ENCODE results near the gene BORCS6. TPM values are rescaled to one million over a fixed set of nuclear protein-coding genes. Genes with fewer than 3 reads are reported as not detected.

Gene BORCS6
- total and polyA plus RNA-seq, 2 of the 13 experiments (the other 11 are each of a cell fraction or from before 2014, with no cell fraction given) = 2.0 to 5.1 TPM

DNA sequence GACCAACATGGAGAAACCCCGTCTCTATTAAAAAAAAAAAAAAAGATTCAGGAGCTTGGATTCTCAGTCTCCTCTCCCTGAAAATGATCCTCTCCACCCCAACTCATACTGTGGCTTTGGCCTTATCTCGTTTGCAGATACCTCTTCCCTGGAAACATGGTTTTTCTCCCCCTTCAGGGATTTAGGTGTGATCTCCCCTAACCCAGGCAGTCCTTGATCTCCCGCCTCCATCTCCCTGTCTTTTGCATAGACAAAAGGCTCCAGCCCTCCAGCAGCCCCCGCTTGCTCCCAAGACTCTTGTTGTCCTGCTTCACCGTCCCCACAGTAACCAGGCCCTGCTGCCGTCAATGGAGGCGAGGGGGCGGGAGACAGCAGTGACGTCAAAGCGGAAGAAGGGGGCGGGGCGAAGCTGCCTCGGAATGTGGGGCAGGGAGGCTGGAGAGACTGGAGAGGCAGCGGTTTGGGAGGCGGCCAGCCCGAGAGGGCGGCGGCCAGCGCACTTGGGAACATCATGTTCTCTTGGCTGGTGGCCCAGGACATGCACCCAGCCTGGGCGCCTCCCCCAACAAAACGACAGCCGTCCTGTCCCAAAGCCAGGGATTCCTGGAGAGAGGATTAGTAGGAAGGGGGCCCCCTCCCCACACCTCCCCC lies 35.9 kb downstream of the BORCS6 start (continued):
- TF ChIP-seq, protein P1, sequence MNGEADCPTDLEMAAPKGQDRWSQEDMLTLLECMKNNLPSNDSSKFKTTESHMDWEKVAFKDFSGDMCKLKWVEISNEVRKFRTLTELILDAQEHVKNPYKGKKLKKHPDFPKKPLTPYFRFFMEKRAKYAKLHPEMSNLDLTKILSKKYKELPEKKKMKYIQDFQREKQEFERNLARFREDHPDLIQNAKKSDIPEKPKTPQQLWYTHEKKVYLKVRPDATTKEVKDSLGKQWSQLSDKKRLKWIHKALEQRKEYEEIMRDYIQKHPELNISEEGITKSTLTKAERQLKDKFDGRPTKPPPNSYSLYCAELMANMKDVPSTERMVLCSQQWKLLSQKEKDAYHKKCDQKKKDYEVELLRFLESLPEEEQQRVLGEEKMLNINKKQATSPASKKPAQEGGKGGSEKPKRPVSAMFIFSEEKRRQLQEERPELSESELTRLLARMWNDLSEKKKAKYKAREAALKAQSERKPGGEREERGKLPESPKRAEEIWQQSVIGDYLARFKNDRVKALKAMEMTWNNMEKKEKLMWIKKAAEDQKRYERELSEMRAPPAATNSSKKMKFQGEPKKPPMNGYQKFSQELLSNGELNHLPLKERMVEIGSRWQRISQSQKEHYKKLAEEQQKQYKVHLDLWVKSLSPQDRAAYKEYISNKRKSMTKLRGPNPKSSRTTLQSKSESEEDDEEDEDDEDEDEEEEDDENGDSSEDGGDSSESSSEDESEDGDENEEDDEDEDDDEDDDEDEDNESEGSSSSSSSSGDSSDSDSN (CRISPR knock-in tag; IDR thresholded peaks at IDR 0.05) = no peak
- TF ChIP-seq, protein P2, sequence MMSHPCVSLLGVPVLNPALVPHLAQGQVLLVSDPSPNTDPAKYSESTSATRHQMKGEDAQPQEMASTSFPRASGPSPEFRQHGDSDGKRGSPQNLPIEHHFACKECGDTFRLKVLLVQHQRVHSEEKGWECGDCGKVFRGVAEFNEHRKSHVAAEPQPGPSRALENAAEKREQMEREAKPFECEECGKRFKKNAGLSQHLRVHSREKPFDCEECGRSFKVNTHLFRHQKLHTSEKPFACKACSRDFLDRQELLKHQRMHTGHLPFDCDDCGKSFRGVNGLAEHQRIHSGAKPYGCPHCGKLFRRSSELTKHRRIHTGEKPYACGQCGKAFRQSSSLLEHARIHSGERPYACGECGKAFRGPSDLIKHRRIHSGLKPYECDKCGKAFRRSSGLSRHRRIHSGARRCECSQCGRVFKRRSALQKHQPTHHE (CRISPR knock-in tag; IDR thresholded peaks at IDR 0.05; ENCODE audit: borderline replicate concordance) = no peak
- TF ChIP-seq, protein P3, sequence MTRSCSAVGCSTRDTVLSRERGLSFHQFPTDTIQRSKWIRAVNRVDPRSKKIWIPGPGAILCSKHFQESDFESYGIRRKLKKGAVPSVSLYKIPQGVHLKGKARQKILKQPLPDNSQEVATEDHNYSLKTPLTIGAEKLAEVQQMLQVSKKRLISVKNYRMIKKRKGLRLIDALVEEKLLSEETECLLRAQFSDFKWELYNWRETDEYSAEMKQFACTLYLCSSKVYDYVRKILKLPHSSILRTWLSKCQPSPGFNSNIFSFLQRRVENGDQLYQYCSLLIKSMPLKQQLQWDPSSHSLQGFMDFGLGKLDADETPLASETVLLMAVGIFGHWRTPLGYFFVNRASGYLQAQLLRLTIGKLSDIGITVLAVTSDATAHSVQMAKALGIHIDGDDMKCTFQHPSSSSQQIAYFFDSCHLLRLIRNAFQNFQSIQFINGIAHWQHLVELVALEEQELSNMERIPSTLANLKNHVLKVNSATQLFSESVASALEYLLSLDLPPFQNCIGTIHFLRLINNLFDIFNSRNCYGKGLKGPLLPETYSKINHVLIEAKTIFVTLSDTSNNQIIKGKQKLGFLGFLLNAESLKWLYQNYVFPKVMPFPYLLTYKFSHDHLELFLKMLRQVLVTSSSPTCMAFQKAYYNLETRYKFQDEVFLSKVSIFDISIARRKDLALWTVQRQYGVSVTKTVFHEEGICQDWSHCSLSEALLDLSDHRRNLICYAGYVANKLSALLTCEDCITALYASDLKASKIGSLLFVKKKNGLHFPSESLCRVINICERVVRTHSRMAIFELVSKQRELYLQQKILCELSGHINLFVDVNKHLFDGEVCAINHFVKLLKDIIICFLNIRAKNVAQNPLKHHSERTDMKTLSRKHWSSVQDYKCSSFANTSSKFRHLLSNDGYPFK (CRISPR knock-in tag; IDR thresholded peaks at IDR 0.05; ENCODE audit: borderline replicate concordance) = 0 out of 2 replicates have a peak, but pooled peaks have one; percentile 20
- TF ChIP-seq FOXK1 (CRISPR knock-in tag; IDR thresholded peaks at IDR 0.05; ENCODE audit: borderline replicate concordance, low read depth) (peak; percentile 12; the same call in 1 of the 2 replicates), ZNF660 (CRISPR knock-in tag; IDR thresholded peaks at IDR 0.05; ENCODE audit: borderline replicate concordance, low read depth) (no peak), TP53 (CRISPR knock-in tag; conservative IDR thresholded peaks at IDR 0.05) (no peak), KDM4B (CRISPR knock-in tag; IDR thresholded peaks at IDR 0.05) (0 out of 2 replicates have a peak, but pooled peaks have one; percentile 61), BRCA1 (CRISPR knock-in tag; IDR thresholded peaks at IDR 0.05) (no peak), SMAD3 (CRISPR knock-in tag; IDR thresholded peaks at IDR 0.05) (no peak), RXRB (CRISPR knock-in tag; IDR thresholded peaks at IDR 0.05; ENCODE audit: borderline replicate concordance) (no peak; the same call in 1 of the 2 replicates), ZNF768 (CRISPR knock-in tag; IDR thresholded peaks at IDR 0.05) (peak; percentile 39; the same call in 1 of the 2 replicates), ZFYVE20 (CRISPR knock-in tag; IDR thresholded peaks at IDR 0.05; ENCODE audit: borderline replicate concordance, low read depth) (no peak), SSRP1 (CRISPR knock-in tag; IDR thresholded peaks at IDR 0.05) (no peak)

Data from HepG2 (cell line).